Stimulated activated CD4-positive, alpha-beta T cell treated with anti-CD3 and anti-CD28 coated beads, Interleukin-1b, Interleukin-23, amount 100 ng/mL, for 48 hours (primary cell): ENCODE measurements around the gene DMRT1.
A peak's percentile ranks its signal among the peaks of the same experiment; 100 is the strongest.

ENCODE experiments used
- DNase-seq: peaks from one replicate; pipeline ENCODE4 v3.0.0-alpha.2; 2020

Gene DMRT1

DNA sequence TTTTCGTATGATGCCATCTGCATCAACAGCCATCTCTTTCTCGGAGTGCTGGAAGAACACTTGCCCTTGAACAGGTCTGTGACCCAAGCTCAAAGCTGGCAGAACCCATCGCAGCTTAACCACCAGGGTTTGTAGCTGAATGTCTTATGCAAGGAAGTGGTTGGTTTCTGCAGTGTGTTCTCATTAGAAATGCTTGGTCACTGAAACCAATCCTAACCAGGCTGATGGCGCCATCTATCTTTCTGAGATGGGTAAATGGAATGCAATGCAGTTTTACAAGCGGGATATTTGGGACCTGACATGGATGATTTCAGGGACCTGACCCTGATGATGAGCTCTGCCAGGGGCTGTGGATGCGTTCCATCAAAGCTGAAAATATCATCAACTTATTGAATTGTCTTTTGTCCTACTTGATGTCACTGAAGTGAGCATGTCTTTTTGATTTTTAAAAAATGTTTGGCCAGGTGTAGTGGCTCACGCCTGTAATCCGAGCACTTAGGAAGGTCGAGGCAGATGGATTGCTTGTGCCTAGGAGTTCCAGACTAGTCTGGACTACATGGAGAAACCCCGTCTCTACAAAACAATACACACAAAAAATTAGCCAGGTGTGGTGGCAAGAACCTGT lies 163.7 kb downstream of the DMRT1 start:
- DNase-seq: no peak

DNA sequence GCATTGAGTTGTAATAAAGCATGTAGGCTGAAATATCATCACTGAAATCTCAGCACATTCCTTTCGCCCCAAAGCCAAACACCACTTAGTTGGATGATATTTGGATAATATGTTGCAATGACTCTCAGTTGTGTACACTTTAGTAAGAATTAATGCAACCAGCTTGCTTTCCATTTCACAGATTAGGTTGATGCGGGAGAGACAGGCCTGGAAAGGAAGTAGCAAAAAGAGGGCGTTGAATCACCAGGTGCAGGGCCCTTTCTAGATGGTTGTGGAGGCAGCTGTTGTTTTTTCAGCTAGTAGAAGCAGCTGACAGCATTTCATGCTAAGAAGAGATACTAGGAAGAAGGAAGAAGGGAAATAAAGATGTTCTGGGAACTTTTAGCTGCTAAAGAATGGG lies 165.8 kb downstream of the DMRT1 start:
- DNase-seq: no peak

DNA sequence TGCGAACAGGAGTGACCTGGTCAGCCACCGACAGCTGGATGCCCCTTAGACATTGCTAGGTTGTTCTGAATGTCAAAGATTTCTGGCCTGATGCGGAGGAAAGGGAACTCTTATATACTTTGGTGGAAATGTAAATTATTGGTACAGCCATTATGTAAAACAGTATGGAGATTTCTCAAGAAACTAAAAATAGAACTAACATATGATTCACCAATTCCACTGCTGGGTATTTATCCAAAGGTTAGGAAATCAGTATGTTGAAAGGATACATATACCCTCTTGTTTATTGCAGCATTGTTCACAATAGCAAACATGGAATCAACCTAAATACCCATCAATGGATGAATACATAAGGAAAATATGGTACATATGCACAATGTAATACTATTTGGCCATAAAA lies 166.7 kb downstream of the DMRT1 start:
- no peak for DNase-seq

DNA sequence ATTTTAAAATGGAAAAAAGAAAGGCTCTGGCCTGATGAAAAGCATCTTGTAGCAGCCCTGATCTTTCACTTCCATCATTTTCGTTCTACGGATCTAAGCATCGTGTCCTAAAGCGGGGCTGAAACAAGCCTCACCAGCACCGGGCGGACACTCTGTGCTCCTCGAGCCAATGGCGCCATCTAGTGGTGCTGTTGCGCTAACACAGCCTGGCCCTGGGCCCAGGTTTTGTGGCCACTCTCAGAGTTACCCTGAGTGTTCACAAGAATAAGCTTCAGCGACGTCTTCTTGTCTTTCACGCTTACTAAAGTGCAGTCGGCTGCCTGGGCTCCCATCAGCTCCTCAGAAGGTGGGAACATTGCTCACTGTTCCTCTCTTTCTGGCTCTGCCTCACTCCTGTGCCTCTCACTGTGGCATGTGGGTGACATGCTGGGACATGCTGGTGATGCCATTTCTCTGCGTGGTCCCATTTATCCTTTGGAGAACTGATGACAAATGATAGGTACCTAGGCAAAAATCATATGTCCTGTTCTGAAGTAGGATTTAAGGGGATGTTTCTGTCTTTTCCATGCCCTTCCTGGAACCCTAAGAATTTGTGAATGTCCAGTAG lies 167.7 kb downstream of the DMRT1 start:
- DNase-seq: peak; percentile 73

DNA sequence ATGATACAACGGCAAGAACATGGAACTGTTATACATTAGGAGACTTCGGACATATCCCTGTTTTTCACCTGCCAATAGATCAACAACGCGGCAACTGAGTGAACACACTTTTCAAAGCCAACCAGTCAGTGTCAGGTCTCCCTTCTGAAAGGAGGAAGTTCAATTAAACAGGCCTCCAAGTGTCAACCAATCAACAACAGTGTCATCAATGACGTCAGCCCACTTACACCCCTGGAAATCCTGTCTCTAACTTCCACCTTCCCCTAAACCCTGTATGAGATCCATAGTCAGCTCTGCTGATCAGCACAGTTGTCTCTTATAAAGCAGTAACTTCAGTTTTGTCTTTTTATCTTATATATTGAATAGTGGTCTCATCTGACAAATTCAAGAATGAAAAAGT lies 171.5 kb downstream of the DMRT1 start:
- DNase-seq: no peak

DNA sequence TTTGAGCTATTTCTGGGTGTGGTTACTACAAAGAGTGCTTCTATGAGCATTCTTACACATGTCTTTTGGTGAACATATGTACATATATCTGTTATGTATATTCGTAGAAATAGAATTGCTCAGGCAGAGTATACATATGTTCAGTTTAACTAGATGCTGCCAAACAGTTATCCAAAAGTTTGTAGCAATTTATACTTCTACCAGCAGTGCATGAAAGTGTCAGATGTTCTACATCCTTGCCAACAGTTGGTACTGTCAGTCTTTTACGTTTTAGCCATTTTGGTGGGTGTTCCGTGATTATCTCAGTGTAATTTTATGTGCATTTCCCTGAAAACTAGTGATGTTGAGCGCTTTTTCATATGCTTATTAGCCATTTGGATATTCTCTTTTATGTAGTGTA lies 172.7 kb downstream of the DMRT1 start:
- no peak for DNase-seq

DNA sequence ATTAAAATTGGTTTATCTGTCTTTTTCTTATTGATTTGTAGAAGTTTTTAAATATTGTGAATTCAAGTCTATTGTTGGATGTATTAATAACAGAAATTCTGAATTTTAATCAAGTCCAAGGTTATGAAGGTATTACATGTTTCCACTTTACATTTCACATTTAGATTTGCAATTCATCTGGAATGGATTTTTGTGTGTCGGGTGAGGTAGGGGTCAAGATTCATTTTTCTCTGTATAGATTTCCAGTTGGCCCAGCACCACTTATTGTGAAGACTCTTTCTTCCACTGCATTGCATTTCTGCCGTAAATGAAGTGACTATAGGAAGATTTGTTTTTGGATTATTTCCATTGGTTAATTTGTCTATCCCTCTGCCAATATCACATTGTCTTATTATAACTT lies 173.1 kb downstream of the DMRT1 start:
- no peak for DNase-seq

DNA sequence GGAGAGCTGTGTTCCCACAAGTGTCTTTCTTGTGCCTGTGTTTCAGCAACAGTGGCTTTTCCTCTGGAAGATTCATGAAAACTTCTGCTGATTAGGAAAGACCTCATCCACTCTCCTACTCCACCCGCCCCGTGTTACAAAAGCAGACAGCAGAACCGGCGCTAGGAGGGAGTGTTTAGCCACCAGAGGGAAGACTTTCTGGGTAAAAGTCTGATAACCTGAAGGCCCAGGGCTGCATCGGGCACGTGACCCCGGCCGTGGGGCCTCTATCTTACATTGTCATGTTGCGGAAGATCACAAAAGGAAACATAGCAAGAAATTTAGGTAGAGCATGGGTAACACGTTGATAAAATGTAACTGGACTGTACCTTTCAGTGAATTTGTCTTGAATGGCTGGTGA lies 176.6 kb downstream of the DMRT1 start:
- DNase-seq: peak; percentile 25
